T-helper 1 cell treated with Interleukin-12 subunit alpha and Interleukin-12 subunit beta and Interleukin-4 antibody, amounts not matched to agents 30 μg/mL and 1 μg/mL, for 36 hours (primary cell): ENCODE measurements around the gene PRMT7.

Experiments used
- H3K27ac Mint-ChIP-seq: one replicate; pipeline ENCODE4 v1.8.0; 2021; ENCODE audit warnings: mild to moderate bottlenecking, mixed read lengths
- H3K27me3 Mint-ChIP-seq: one replicate; pipeline ENCODE4 v1.8.0; 2021; ENCODE audit warnings: low read depth, mixed read lengths
- H3K36me3 Mint-ChIP-seq: one replicate; pipeline ENCODE4 v1.8.0; 2021; ENCODE audit warnings: low read depth, mixed read lengths
- H3K4me1 Mint-ChIP-seq: one replicate; pipeline ENCODE4 v1.8.0; 2021; ENCODE audit warnings: low read depth, mixed read lengths
- H3K4me3 Mint-ChIP-seq: one replicate; pipeline ENCODE4 v1.8.0; 2021; ENCODE audit warnings: mild to moderate bottlenecking, moderate library complexity, mixed read lengths
- H3K9me3 Mint-ChIP-seq: one replicate; pipeline ENCODE4 v1.8.0; 2021; ENCODE audit warnings: mixed read lengths

PRMT7 gene

GRCh38 chr16:68365167-68365817, 54.5 kb downstream of the PRMT7 start:
- H3K27me3 Mint-ChIP-seq = peaks cover 24% of the 10 kb centered on the region
- peaks cover 11% of the 10 kb centered on the region for H3K36me3 Mint-ChIP-seq
- no peak overlapping the region for H3K4me3 Mint-ChIP-seq
- H3K9me3 Mint-ChIP-seq = no peaks in the 10 kb centered on the region
- no peak overlapping the region for H3K27ac Mint-ChIP-seq
- H3K4me1 Mint-ChIP-seq = peaks cover 29% of the 10 kb centered on the region

- H3K27ac Mint-ChIP-seq = no peak overlapping the region
- H3K27me3 Mint-ChIP-seq = peaks cover 24% of the 10 kb centered on the region
- no peaks in the 10 kb centered on the region for H3K9me3 Mint-ChIP-seq
- H3K36me3 Mint-ChIP-seq = peaks cover 5% of the 10 kb centered on the region
- no peak overlapping the region for H3K4me3 Mint-ChIP-seq
- peaks cover 35% of the 10 kb centered on the region for H3K4me1 Mint-ChIP-seq
Measured at GRCh38 chr16:68366062-68366461, 55.2 kb downstream of the PRMT7 start.

DNA sequence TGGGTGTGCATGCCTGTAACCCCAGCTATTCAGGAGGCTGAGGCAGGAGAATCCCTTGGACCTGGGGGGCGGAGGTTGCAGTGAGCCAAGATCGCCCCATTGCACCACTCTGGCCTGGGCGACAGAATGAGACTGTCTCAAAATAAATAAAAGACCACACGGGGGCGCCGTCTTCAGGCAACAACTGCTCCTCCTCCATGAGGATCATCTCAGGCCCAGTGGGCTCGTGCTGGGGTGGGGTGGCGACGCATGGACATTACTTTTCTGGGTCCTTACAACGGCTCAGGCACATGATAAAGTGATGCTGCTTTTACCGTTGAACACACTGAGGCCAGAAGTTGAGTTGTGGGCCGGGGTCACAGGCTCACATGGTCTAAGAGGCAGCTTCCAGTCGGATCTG, 56.2 kb downstream of the PRMT7 start:
- Mint-ChIP-seq H3K4me3 (no peak overlapping the region), H3K27ac (no peak overlapping the region), H3K4me1 (peaks cover 35% of the 10 kb centered on the region), H3K36me3 (peaks cover 5% of the 10 kb centered on the region), H3K9me3 (no peaks in the 10 kb centered on the region), H3K27me3 (peaks cover 28% of the 10 kb centered on the region)

GRCh38 chr16:68367440-68367839, 56.6 kb downstream of the PRMT7 start:
- peaks cover 5% of the 10 kb centered on the region for H3K36me3 Mint-ChIP-seq
- H3K27me3 Mint-ChIP-seq = peaks cover 29% of the 10 kb centered on the region
- H3K27ac Mint-ChIP-seq = no peak overlapping the region
- peaks cover 35% of the 10 kb centered on the region for H3K4me1 Mint-ChIP-seq
- H3K9me3 Mint-ChIP-seq = no peaks in the 10 kb centered on the region
- no peak overlapping the region for H3K4me3 Mint-ChIP-seq

DNA sequence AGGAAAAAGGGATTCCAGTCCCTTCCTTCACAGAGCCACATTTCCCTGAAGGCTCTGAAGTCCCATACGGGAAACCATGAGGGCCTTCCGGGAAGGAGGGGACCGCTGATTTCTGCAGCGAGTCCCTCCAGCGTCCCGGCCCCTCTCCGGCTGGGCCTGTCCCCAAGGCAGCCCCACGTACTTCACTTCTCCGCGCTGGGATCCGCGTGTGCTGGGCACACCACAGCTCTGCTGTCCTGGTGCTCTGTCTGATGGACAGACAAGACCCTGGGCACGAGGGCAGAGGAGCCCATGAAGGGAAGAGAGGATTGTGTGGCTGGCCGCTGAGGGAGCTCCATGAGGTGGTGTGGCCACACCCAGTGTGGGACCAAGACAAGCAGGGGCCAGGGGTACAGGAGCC, 57.1 kb downstream of the PRMT7 start:
- Mint-ChIP-seq H3K4me1 (peaks cover 35% of the 10 kb centered on the region), H3K27ac (no peak overlapping the region), H3K36me3 (peaks cover 5% of the 10 kb centered on the region), H3K4me3 (no peak overlapping the region), H3K9me3 (no peaks in the 10 kb centered on the region), H3K27me3 (peaks cover 34% of the 10 kb centered on the region)

DNA sequence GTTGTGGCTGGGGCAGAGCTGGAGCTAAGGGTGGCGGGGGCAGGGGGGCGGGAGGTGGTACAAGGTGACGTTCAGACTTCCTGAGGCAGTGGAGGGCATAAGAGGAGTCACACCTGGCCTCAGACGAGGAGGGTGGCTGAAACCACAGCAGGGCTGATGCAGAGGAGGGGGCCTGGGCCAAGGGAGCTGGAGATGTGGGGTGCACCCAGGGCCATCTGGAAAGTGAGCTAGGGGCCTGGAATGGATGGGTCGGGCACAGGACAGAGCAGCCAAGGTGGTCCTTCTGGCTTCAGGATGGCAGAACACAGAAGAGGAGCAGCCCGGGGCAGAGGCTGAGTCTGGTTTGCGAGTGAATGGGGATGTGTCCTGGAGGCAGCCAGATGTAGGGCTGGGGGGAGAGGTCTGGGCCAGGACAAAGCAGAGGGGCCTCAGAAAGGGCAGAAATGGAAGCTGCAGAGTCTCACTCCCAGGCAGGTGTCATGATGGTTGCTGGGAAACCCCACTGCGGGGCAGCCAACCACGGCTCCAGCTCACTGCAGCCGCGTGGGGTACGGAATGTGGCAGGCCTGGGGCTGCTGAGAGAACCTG, 57.6 kb downstream of the PRMT7 start:
- H3K4me1 Mint-ChIP-seq = peaks cover 35% of the 10 kb centered on the region
- H3K27ac Mint-ChIP-seq = peak overlapping the region; percentile 52
- peaks cover 39% of the 10 kb centered on the region for H3K27me3 Mint-ChIP-seq
- peak overlapping the region; percentile 67 for H3K4me3 Mint-ChIP-seq
- no peaks in the 10 kb centered on the region for H3K9me3 Mint-ChIP-seq
- peaks cover 5% of the 10 kb centered on the region for H3K36me3 Mint-ChIP-seq

GRCh38 chr16:68369168-68369567, 58.3 kb downstream of the PRMT7 start:
- peaks cover 35% of the 10 kb centered on the region for H3K4me1 Mint-ChIP-seq
- peak overlapping the region; percentile 53 for H3K27ac Mint-ChIP-seq
- no peaks in the 10 kb centered on the region for H3K9me3 Mint-ChIP-seq
- peak overlapping the region; percentile 67 for H3K4me3 Mint-ChIP-seq
- peaks cover 45% of the 10 kb centered on the region for H3K27me3 Mint-ChIP-seq
- H3K36me3 Mint-ChIP-seq = peaks cover 4% of the 10 kb centered on the region

- Mint-ChIP-seq H3K36me3 (peaks cover 4% of the 10 kb centered on the region), H3K4me3 (peak overlapping the region; percentile 38), H3K4me1 (peaks cover 35% of the 10 kb centered on the region), H3K9me3 (no peaks in the 10 kb centered on the region), H3K27me3 (peaks cover 52% of the 10 kb centered on the region), H3K27ac (no peak overlapping the region)
Measured at GRCh38 chr16:68369697-68370580, 59.1 kb downstream of the PRMT7 start.

GRCh38 chr16:68370581-68371275, 59.9 kb downstream of the PRMT7 start:
- Mint-ChIP-seq H3K9me3 (no peaks in the 10 kb centered on the region), H3K27ac (no peak overlapping the region), H3K4me1 (peaks cover 35% of the 10 kb centered on the region), H3K27me3 (peaks cover 56% of the 10 kb centered on the region), H3K36me3 (peaks cover 4% of the 10 kb centered on the region), H3K4me3 (peak overlapping the region; percentile 38)

GRCh38 chr16:68371276-68371651, 60.4 kb downstream of the PRMT7 start:
- peaks cover 4% of the 10 kb centered on the region for H3K36me3 Mint-ChIP-seq
- H3K27ac Mint-ChIP-seq = no peak overlapping the region
- H3K27me3 Mint-ChIP-seq = peaks cover 54% of the 10 kb centered on the region
- peaks cover 35% of the 10 kb centered on the region for H3K4me1 Mint-ChIP-seq
- H3K4me3 Mint-ChIP-seq = no peak overlapping the region
- no peaks in the 10 kb centered on the region for H3K9me3 Mint-ChIP-seq

DNA sequence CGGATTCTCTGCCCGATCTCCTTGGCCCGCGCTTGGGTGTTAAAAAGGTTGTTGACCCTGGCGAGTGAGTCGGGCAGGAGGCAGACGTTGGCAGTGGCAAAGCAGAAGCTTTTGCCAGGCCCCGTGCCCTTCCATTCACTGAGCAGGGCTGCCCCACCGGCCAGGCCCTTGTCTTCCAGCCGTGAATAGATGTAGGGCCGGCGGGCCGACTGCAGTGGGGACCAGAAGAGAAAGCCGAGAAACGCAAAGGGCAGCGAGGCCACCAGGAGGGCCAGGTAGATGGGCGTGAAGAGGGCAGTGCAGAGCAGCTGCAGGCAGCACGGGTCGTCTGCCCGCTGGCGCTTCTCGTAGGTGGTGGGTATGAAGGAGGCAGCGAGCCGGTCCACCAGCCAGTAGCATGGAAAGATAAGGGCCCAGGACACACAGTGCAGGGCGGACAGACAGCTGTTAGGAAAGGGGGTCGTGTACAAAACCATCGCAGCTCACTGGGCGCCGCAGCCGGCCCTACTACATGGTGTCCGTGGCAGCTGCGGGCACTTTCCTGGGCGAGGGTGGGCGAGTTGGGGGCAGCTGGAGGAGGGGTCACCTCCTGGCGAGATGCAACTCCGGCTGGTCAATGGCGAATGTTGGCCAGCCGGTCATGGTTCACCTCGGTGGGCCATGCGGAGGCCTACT, 61.0 kb downstream of the PRMT7 start:
- H3K4me3 Mint-ChIP-seq = no peak overlapping the region
- H3K27ac Mint-ChIP-seq = no peak overlapping the region
- peaks cover 52% of the 10 kb centered on the region for H3K27me3 Mint-ChIP-seq
- peaks cover 4% of the 10 kb centered on the region for H3K36me3 Mint-ChIP-seq
- H3K9me3 Mint-ChIP-seq = no peaks in the 10 kb centered on the region
- H3K4me1 Mint-ChIP-seq = peaks cover 35% of the 10 kb centered on the region

- H3K9me3 Mint-ChIP-seq = no peaks in the 10 kb centered on the region
- no peak overlapping the region for H3K4me3 Mint-ChIP-seq
- H3K4me1 Mint-ChIP-seq = peaks cover 32% of the 10 kb centered on the region
- peaks cover 4% of the 10 kb centered on the region for H3K36me3 Mint-ChIP-seq
- H3K27ac Mint-ChIP-seq = no peak overlapping the region
- peaks cover 49% of the 10 kb centered on the region for H3K27me3 Mint-ChIP-seq
Measured at GRCh38 chr16:68372381-68372720, 61.5 kb downstream of the PRMT7 start.

- H3K27me3 Mint-ChIP-seq = peaks cover 49% of the 10 kb centered on the region
- H3K9me3 Mint-ChIP-seq = no peaks in the 10 kb centered on the region
- peaks cover 4% of the 10 kb centered on the region for H3K36me3 Mint-ChIP-seq
- H3K4me3 Mint-ChIP-seq = no peak overlapping the region
- peaks cover 29% of the 10 kb centered on the region for H3K4me1 Mint-ChIP-seq
- H3K27ac Mint-ChIP-seq = no peak overlapping the region
Measured at GRCh38 chr16:68372806-68373205, 62.0 kb downstream of the PRMT7 start.
